GM21367 (cell line): ENCODE measurements around the gene LRRC4C.
"Not testable (repeated sequence)": the region's sequence is repeated elsewhere in the genome, so short reads cannot be mapped to it uniquely, and the experiment has no call there.

Source experiments
- ATAC-seq: cut with Tn5 transposase; IDR thresholded peaks from one replicate; pipeline ENCODE4 v1.9.1; 2021; ENCODE audit not compliant: unreplicated experiment

LRRC4C gene

DNA sequence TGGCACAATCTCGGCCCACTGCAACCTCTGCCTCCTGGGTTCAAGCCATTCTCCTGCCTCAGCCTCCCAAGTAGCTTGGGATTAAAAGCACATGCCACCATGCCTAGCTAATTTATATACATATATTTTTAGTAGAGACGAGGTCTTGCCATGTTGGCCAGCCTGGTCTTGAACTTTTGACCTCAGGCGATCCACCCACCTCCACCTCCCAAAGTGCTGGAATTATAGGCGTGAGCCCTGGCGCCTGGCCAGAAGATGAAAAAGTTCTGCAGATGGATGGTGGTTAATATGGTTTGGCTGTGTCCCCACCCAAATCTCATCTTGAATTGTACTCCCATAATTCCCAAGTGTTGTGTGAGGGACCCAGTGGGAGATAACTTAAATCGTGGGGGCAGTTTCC, 937.4 kb downstream of the LRRC4C start:
- not testable (repeated sequence) for ATAC-seq

DNA sequence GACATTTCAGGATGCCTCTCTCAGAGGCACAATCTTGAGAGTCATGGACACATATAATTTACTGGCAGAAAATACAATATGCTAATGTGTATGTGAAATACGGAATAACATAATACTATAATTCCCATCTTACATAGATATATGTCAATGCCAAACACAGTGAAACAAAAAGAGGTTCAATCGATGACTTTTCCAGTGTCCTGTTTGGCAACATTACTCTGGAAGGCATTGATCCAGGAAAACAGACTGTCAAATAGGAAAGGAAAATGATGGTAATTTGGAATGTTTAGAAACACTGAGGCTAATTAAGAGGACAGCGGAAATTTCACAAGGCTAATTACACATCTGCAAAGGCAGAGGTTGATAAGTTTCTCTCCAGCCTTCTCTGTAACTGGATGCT, 942.3 kb downstream of the LRRC4C start:
- no peak for ATAC-seq

DNA sequence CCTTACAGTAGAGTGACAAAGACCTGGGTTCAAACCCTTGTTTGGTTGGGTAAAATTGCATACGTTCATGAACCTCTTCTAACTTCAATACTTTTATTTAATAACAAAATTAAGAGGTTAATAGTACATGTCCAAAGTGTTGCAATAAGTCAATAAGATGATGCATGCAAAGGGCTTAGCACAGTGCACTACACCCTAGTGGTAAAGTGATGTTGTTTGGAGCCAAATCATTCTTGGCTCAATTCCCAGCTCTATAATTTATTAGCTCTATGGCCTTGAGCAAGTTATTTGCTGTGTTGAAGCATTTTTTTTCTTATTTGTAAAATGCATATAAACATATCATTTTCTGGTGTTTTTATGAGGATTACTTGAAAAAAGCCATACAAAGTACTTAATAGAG, 945.3 kb downstream of the LRRC4C start:
- ATAC-seq: no peak

DNA sequence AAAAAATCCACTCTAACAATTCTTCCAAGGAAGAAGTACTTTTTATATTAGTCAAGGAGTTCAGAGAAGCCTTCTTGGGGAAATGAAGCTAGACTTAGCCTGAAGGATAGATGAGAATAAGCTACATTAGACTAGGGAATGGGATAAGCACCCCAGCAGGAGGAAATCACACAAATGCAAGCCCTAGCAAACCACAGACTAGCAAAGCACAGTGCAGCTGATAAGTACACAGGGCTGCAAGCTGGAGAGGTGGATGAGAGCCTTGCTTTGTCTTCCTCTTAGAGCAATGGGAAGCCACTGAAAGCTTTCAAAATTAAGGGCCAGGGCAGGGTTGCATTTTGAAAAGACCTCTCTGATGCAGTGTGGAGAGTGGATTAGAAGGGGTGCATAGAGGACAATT, 946.2 kb downstream of the LRRC4C start:
- ATAC-seq: no peak

DNA sequence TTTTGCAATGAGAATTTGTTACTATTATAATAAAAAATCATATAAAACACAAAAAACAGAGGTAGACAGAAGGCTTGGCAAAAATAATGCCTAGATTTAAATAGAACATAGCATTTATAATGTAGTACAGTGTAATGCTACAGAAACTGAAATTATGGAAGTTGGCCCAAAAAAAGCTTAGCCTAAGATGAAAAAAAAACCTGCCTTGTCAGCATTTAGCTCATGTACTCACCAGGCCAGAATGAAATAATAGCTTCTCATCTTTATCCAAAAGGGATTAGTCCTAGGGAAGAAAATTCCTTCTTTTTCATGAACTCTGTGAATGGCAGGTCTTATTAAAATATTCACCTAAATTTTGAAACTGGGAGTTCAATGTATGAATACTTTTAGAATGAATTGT, 951.1 kb downstream of the LRRC4C start:
- no peak for ATAC-seq

DNA sequence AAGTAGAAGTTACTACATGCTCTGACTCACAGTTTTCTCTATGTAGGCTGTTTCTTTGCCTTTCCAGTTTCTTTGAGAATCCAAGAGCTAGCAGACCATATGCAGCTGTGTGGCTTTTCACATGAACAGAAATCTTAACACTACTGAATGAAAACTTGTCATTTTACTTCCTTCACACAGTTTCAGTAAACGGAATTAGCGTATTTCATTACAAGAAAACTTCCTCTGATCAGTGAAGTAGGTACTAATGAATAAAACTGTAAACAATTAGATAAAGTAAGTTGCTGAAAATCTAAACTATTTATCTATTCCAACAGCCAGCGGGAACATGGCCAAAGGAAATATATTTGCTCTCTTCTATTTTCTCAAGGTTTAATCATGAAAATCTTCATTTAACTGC, 953.2 kb downstream of the LRRC4C start:
- ATAC-seq: no peak

DNA sequence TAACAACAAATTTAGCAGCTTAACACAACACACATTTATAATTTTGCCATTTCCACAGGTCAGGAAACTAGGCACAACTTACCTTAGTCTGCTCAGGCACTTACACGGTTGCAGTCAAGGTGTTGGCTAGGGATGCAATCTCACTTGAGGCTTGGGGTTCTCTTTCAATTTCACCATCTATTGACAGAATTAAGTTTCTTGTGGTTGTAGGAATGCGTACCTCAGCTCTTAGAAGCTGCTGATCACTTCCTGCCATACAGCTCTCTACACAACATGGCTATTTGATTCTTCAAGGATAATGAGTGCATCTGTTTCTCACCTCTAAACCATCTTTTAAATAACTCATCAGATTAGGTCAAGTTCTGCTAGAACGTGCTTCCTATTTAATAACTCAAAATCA, 968.1 kb downstream of the LRRC4C start:
- ATAC-seq: no peak

DNA sequence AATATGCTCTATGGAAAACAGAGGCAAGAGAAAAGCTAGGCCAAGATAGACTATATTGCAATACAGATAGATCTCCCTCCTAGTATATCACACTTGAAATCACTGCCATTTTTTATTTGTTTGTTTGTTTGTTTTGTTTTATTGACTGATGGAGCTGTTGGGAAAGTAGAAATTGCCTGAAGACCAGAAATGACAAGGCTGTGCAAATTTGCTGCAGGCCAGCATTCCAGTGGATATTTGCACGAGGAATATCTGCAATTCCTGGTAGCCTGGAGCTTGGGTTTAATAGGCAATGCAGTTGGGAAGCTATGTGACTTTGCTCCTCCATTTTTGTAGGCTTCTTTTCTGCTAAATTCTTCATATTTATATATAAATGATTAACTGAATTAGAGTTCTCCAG, 991.7 kb downstream of the LRRC4C start:
- ATAC-seq: no peak

DNA sequence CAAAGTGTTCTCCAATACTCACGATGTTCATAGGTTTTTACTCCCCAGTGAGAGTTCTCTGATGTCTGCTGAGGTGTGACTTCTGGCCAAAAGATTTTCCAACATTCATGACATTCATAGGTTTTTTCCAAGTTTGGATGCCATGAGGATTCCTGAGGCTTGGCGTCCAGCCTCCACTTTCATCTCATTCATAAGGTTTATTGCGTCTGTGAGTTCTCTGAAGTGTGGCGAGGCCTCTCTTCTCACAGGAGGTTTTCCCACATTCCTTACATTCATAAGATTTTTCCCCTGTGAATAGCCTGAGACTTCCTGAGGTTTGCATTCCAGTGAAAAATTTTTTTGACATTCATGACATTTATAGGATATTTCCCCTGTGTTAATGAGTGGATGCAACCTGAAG, 1014.1 kb downstream of the LRRC4C start:
- no peak for ATAC-seq

DNA sequence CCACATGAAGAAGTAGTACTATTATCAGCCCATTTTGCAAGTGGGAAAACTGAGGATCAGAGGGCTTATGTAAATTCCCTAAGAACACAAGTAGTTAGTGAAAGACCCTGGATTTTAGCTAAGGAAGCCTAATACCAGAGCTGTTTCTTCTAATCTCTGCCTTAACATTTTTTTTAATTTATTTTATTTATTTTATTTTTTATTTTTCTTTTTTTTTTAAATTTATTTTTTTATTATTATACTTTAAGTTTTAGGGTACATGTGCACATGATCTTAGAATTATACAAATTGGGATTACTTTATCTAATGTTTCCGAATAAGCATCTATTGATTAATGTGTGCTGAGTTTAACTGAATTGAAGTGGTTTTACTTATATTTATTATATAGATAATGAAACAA, 1015.3 kb downstream of the LRRC4C start:
- no peak for ATAC-seq

DNA sequence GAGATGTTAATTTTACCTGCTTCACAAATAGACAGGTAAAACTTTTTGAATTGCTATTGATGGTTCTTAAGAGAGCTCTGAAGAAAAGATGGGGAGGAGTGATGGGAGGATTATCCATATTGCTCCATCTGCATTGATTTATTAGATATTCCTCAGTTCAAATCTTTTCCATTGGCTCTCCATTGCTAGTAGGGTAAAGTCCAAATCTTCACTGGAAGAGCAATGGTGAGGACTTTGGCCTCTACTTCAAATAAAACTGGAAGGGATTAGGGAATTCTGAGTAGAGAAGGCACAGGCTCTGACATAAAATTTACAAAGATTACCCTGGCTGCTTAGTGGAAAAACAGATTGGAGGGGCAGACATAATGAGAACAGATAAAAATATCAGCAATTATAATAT, 1024.1 kb downstream of the LRRC4C start:
- ATAC-seq: no peak

DNA sequence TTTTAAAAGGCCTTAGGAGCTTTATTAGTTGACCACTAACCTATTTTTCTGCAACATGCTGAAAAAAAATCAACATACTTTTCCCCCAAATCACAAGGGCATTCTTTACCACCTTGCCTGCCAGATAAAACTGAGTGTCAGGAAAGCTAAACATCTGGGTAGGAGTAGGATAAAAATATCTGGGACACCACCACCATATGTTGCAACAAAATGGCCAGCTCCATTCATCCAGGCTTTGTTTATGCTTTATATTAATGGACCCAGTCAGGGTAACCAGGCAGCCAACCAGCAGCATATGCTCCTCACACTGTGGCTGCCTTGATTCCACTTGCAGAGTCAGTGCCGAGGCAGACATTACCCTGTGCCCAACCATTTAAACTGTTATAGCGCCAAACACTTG, 1024.5 kb downstream of the LRRC4C start:
- ATAC-seq: no peak

DNA sequence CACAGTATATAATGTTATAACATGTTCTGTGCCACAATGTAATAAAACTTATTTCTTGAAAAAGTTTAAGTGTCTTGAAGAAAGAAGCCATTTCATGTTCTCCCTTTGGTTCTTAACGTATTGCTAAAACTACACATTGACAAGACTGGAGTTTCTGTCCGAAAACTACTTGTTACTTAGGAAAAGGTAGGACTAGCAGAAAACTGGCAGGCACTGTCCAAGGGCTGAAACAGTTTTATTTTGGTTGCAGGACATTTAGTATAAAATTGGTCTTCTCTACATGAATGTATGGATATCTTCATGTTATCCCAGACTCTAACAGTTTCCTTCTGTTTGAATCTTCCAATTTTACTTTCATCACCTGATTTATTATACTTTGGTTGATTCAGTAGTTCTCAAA, 1027.1 kb downstream of the LRRC4C start:
- no peak for ATAC-seq

DNA sequence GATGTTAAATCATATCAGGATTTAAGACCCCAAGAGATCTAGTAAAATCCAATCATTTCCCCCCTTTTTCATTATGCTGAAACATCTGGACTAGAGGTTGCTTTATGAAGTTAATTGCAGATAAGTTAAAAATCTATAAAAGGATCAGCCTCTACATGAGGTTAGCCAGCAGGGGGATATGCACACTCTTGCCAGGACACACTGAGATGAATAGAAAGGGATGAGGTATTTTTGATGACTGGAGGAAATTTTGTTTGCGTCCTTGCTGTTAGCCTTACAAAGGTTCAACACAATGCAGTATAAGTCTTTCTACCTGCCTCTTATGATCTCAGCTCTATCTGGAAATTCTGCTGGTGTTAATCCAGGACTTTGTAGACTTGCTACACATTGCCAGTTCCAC, 1034.3 kb downstream of the LRRC4C start:
- ATAC-seq: no peak

DNA sequence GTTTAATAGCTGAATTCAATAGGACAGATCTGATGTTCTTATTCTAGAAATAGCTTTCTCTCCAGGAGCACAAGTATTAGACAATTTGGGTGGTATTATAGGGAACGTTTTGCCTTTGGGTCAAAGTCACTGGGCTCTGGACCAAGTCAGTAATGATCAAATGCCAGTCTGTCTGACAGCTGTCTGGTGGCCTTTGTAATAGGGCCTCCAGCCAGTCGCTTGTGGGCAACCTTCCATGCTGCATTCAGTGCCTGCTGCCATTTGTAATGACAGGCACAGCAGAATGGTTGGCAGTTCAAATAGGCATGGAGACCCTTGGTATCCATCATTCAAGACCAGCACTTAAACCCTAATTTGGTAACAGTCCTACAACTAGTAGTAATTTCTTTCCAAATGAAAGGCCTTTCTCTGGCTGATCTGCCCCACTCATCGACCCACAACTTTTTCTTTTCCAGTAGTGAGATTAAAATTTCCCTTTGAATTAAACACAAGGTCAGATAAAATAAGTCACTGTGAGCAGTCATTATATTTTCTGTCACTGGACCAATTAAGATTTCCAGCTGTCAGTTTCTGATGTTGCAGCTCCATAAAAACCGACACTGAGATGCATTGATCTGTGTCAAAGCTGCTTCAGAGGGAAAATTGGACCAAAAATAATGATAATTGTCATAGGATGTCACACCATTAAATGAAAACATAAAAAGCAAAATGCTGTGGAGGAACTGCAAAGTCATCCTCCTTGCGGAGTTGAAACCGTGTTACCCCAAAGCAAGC, 1038.1 kb downstream of the LRRC4C start:
- no peak for ATAC-seq

DNA sequence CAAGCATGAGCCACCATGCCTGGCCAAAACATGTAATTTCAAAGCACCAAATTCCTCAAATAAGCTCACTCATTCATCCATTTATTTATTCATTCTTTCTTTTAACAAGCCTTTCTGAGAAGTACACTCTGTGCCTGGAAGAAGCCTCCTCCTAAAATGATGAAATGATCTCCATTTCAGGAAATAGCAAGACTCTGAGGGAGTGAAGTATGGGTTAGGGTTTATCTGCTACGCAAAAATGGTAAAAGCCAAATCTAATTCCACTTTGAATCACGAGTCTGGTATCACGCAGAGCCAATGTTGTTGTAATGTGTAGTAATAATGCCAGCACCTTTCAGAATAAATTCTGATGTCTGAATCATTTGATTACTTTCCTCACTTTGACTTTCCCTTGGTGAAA, 1041.8 kb downstream of the LRRC4C start:
- no peak for ATAC-seq

DNA sequence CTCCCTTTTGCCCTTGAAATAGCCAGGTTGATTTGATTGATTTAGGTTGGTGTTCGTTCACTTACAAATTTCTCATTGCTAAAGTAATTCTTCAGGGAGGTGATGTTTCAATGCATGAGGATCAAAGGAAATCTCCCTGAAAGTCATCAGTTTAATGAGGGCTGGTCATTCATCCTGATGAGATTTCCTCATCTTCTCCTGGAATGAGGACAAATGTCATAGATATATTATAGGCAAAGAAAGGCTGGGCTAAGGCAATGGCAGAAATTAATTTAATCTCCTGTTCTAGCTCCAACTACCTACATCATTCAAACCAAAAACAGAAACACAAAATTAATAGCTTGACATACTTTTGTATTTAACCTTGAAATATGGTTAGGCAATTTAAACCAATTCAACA, 1052.1 kb downstream of the LRRC4C start:
- ATAC-seq: no peak

DNA sequence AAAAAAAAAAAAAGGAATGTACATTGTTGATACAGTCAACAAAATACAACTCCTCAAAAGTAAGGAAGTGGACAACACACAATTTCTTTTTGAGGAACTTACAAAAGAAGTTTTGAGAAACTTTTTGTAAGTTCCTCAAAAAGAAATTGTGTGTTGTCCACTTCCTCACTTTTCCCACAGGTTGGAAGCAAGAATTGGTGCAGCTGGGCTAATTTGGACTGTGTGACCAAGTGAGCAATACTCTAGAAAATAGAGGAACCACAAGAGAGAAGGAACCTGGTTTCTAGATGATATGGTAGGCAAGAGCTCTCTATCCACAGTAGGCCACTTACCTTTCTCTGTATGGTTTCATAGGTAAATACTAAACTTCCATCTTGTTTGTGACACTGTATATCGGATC, 1053.8 kb downstream of the LRRC4C start:
- no peak for ATAC-seq

DNA sequence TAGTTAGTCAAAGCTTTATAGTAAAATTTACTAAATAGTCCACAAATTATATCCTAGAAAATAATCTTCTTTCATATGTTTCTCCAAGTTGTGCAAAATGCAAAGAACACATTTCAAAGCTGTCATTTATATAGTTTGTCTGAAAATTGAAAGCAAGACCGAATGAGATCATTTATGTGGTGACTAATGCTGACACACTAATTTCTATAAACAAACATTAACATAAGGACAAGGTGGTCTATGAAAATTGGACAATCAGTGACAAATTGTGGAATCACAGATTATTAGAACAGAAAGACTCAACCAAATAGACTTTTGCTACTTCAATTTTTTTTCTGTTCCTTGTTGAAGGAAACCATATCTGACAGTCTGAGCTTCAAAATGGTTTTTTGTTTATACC, 1056.1 kb downstream of the LRRC4C start:
- ATAC-seq: no peak

DNA sequence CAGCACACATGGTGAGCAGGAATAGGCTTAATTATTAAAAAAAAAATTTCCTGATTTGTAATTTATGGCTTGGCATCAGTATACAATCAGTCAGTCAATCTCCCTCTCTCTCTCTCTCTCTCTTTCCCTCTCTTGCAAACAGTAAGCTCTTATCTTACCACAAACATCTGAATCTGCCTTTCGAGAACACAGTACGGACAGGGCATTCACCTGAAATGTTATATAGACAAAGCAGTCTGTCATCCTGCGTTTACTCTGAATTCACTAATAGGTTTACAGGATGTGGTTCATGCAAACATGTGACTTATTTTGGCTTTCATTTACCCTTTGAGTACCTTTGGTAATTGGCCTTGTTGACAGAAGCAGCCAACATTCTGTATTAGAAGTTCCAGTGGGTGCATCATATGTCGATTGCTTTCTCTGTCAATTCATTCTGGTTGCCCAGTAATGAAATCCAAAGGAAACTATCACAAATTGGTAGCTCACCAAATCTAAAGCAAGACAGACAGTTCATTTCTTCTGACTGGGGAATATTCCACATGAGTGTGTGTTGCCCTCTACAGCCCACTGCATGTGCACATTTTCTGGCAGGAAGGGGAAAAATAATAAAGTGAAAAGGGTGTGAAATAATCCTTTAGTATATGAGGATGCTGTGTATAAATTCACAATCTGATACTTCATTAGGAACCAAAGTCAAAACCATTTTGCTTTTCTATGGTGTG, 1058.2 kb downstream of the LRRC4C start:
- no peak for ATAC-seq

DNA sequence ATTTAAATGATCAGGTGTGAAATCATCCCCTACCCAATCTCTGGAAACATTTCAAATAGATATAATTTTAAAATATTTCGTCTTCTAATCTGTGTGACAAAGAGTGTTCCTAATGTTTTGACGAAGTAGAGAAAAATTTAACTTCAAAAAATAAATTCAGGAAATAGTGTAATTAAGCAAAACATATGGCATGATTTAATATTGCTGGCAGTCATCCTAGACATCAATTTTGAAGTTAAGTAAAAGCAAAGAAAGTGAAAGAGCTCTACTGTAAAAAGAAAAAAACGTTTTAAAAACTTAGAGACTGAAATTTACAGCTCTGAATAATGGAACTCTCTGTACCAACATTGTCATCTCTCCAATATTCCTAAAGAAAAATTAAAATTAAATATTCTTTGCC, 1062.3 kb downstream of the LRRC4C start:
- ATAC-seq: no peak

DNA sequence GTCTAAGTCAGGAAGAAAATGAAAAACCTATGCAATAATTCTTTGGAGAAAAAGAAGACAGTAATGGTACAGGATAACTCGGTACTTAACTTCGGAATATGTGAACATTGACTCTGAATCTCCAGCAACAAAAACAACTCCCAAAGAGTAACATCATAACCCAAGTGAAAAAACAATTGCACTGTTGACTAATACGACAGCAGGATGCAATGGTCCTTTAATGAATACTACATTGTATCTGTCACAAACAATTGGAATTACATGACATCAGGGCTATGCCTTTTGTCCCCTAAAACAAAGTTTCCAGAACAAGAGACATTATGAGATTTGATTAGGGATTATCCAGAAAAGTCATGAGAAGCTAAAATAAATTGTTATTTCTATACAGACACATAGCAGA, 1065.9 kb downstream of the LRRC4C start:
- no peak for ATAC-seq

DNA sequence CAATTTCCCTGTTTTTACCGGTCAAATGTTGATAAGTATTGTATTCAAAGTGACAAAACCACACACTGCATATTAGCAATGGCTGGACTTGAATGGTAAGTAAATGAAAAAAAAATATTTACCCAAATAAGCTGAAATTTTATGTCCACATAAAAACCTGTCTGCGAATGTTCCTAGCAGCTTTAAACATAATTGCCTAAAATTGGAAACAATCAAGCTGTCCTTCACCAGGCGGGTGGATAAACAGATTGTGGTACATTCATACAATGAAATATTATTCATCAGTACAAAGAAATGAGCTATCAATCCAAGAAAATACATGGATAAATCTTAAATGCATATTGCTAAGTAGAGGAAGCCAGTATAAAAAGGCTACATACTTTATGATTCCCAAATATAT, 1067.8 kb downstream of the LRRC4C start:
- no peak for ATAC-seq
